GM08714 (cell line): ENCODE measurements around the gene ATP13A3.
"Not testable (repeated sequence)": the region's sequence is repeated elsewhere in the genome, so short reads cannot be mapped to it uniquely, and the experiment has no call there.

Experiments used
- H3K4me3 ChIP-seq: fragments of 200-500 bp; sonication (Bioruptor generic); 2 replicates; pipeline ENCODE4 v1.5.1; 2014; ENCODE audit warnings: mild to moderate bottlenecking, low read length, inconsistent platforms
- ZNF274 ChIP-seq: IDR thresholded peaks from 2 replicates; pipeline ENCODE4 v1.6.1; 2012; ENCODE audit warnings: mild to moderate bottlenecking, low read depth, low read length

The ATP13A3 gene

GRCh38 chr3:194508491-194509453, 22.0 kb upstream of the ATP13A3 start:
- no peak overlapping the region for H3K4me3 ChIP-seq
- no peak for TF ChIP-seq ZNF274

GRCh38 chr3:194507571-194507970, 20.8 kb upstream of the ATP13A3 start:
- H3K4me3 ChIP-seq: no peak overlapping the region
- no peak for TF ChIP-seq ZNF274

GRCh38 chr3:194505791-194506415, 19.1 kb upstream of the ATP13A3 start:
- no peak overlapping the region for H3K4me3 ChIP-seq
- TF ChIP-seq ZNF274: no peak

GRCh38 chr3:194504861-194505260, 18.1 kb upstream of the ATP13A3 start:
- H3K4me3 ChIP-seq: no peak overlapping the region
- TF ChIP-seq ZNF274: no peak

GRCh38 chr3:194504146-194504545, 17.3 kb upstream of the ATP13A3 start:
- no peak for TF ChIP-seq ZNF274
- no peak overlapping the region for H3K4me3 ChIP-seq

- TF ChIP-seq ZNF274: no peak
- H3K4me3 ChIP-seq: no peak overlapping the region
Measured at GRCh38 chr3:194503081-194503531, 16.3 kb upstream of the ATP13A3 start.

- no peak overlapping the region for H3K4me3 ChIP-seq
- no peak for TF ChIP-seq ZNF274
Measured at GRCh38 chr3:194500198-194500597, 13.4 kb upstream of the ATP13A3 start.

- not testable (repeated sequence) for H3K4me3 ChIP-seq
Measured at GRCh38 chr3:194499516-194499915, 12.7 kb upstream of the ATP13A3 start.

- TF ChIP-seq ZNF274: no peak
- H3K4me3 ChIP-seq: no peak overlapping the region
Measured at GRCh38 chr3:194497799-194498575, 11.2 kb upstream of the ATP13A3 start.

GRCh38 chr3:194496217-194496919, 9.6 kb upstream of the ATP13A3 start:
- H3K4me3 ChIP-seq: no peak overlapping the region
- no peak for TF ChIP-seq ZNF274

GRCh38 chr3:194494951-194495374, 8.2 kb upstream of the ATP13A3 start:
- H3K4me3 ChIP-seq: no peak overlapping the region
- no peak for TF ChIP-seq ZNF274

GRCh38 chr3:194493995-194494927, 7.5 kb upstream of the ATP13A3 start:
- H3K4me3 ChIP-seq: not testable (repeated sequence)

GRCh38 chr3:194492001-194492400, 5.2 kb upstream of the ATP13A3 start:
- TF ChIP-seq ZNF274: no peak
- H3K4me3 ChIP-seq: no peak overlapping the region
